WTC11 (cell line): Measurements from ENCODE around the gene EXOC4. TPM values are rescaled to one million over a fixed set of nuclear protein-coding genes. Genes with fewer than 3 reads are reported as not detected.

Experiments
- ATAC-seq: fragments of 200-7000 bp; cut with Tn5 transposase; 2 replicates; pipeline ENCODE4 v1.10.0; 2021; ENCODE audit warnings: mild to moderate bottlenecking, moderate library complexity
- CTCF ChIA-PET: fragments of 300-600 bp; sonication (Branson Sonifier 250); formaldehyde crosslinking; loops from one replicate; lab custom pipeline; 2021; ENCODE audit warnings: antibody characterized with exemption; lab: Charles Lee
- POLR2A ChIA-PET: fragments of 350-600 bp; sonication (Branson Sonifier 250); formaldehyde crosslinking; loops from one replicate; lab custom pipeline; 2021; ENCODE audit warnings: antibody characterized with exemption; lab: Charles Lee
- DNase-seq: peaks from one replicate; pipeline ENCODE4 v3.0.0; 2021; ENCODE audit warnings: low spot score
- H3K27ac Mint-ChIP-seq: 2 replicates; pipeline ENCODE4 v1.8.0; 2021; ENCODE audit warnings: mixed read lengths
- H3K27me3 Mint-ChIP-seq: 2 replicates; pipeline ENCODE4 v1.8.0; 2021; ENCODE audit warnings: low read depth, mild to moderate bottlenecking, moderate library complexity, mixed read lengths
- H3K36me3 Mint-ChIP-seq: 2 replicates; pipeline ENCODE4 v1.8.0; 2021; ENCODE audit warnings: mixed read lengths
- H3K4me1 Mint-ChIP-seq: 2 replicates; pipeline ENCODE4 v1.8.0; 2022; ENCODE audit warnings: mixed read lengths
- H3K4me3 Mint-ChIP-seq: 2 replicates; pipeline ENCODE4 v1.8.0; 2021; ENCODE audit warnings: mild to moderate bottlenecking, moderate library complexity, mixed read lengths
- H3K9me3 Mint-ChIP-seq: 2 replicates; pipeline ENCODE4 v1.8.0; 2021; ENCODE audit warnings: mixed read lengths
- ATF2 ChIP-seq: sonication (generic); formaldehyde crosslinking; IDR thresholded peaks from 2 replicates; pipeline ENCODE4 v1.8.1; 2022; ENCODE audit warnings: low read depth, missing genetic modification reagents, borderline replicate concordance
- ATF6 ChIP-seq: sonication (generic); formaldehyde crosslinking; IDR thresholded peaks from 2 replicates; pipeline ENCODE4 v1.8.1; 2023; ENCODE audit warnings: mild to moderate bottlenecking, missing genetic modification reagents
- ERG ChIP-seq: fragments of 250-450 bp; sonication (Bioruptor Pico); IDR thresholded peaks from 2 replicates; pipeline ENCODE4 v1.8.0; 2021; ENCODE audit warnings: mild to moderate bottlenecking
- ESRRA ChIP-seq: sonication (generic); formaldehyde crosslinking; IDR thresholded peaks from 2 replicates; pipeline ENCODE4 v1.8.1; 2022; ENCODE audit warnings: mild to moderate bottlenecking, missing genetic modification reagents, borderline replicate concordance
- ETV6 ChIP-seq: sonication (generic); formaldehyde crosslinking; IDR thresholded peaks from 2 replicates; pipeline ENCODE4 v1.8.1; 2022; ENCODE audit warnings: mild to moderate bottlenecking, missing genetic modification reagents
- FOXJ3 ChIP-seq: sonication (generic); formaldehyde crosslinking; IDR thresholded peaks from 2 replicates; pipeline ENCODE4 v1.9.0; 2021; ENCODE audit warnings: missing genetic modification reagents, mild to moderate bottlenecking, borderline replicate concordance
- GRHL2 ChIP-seq: fragments of 250-450 bp; sonication (Bioruptor Pico); IDR thresholded peaks from 2 replicates; pipeline ENCODE4 v1.8.0; 2022; ENCODE audit warnings: mild to moderate bottlenecking, moderate library complexity; ENCODE audit not compliant: insufficient replicate concordance, severe bottlenecking
- KAT7 ChIP-seq: sonication (generic); formaldehyde crosslinking; IDR thresholded peaks from 2 replicates; pipeline ENCODE4 v1.8.1; 2023; ENCODE audit warnings: missing genetic modification reagents, mild to moderate bottlenecking, borderline replicate concordance
- NFATC4 ChIP-seq: fragments of 250-450 bp; sonication (Bioruptor Pico); IDR thresholded peaks from 2 replicates; pipeline ENCODE4 v1.9.0; 2021; ENCODE audit warnings: mild to moderate bottlenecking
- SMAD3 ChIP-seq: sonication (generic); formaldehyde crosslinking; IDR thresholded peaks from 2 replicates; pipeline ENCODE4 v1.8.0; 2022; ENCODE audit warnings: missing genetic modification reagents, mild to moderate bottlenecking, borderline replicate concordance
- SMAD4 ChIP-seq: sonication (generic); formaldehyde crosslinking; IDR thresholded peaks from 2 replicates; pipeline ENCODE4 v1.8.0; 2022; ENCODE audit warnings: mild to moderate bottlenecking, missing genetic modification reagents
- SP1 ChIP-seq: sonication (generic); formaldehyde crosslinking; conservative IDR thresholded peaks from 2 replicates; pipeline ENCODE4 v1.8.1; 2022; ENCODE audit warnings: missing genetic modification reagents
- TEAD4 ChIP-seq: sonication (generic); formaldehyde crosslinking; IDR thresholded peaks from 2 replicates; pipeline ENCODE4 v1.8.0; 2022; ENCODE audit warnings: mild to moderate bottlenecking, missing genetic modification reagents
- USF1 ChIP-seq: sonication (generic); formaldehyde crosslinking; IDR thresholded peaks from 2 replicates; pipeline ENCODE4 v1.8.0; 2022; ENCODE audit warnings: mild to moderate bottlenecking, missing genetic modification reagents
- ZBTB43 ChIP-seq: sonication (generic); formaldehyde crosslinking; IDR thresholded peaks from 2 replicates; pipeline ENCODE4 v1.8.1; 2023; ENCODE audit warnings: mild to moderate bottlenecking, missing genetic modification reagents
- ZMAT4 ChIP-seq: fragments of 250-450 bp; sonication (Bioruptor Pico); IDR thresholded peaks from 2 replicates; pipeline ENCODE4 v1.9.0; 2021; ENCODE audit warnings: mild to moderate bottlenecking
- ZNF281 ChIP-seq: sonication (generic); formaldehyde crosslinking; IDR thresholded peaks from 2 replicates; pipeline ENCODE4 v1.8.0; 2023; ENCODE audit warnings: mild to moderate bottlenecking, missing genetic modification reagents
- ZNF671 ChIP-seq: fragments of 250-450 bp; sonication (Bioruptor Pico); IDR thresholded peaks from 2 replicates; pipeline ENCODE4 v1.8.0; 2021; ENCODE audit warnings: mild to moderate bottlenecking
- total RNA-seq: library from RNA; stranded (reverse); gene quantifications from 3 replicates; pipeline ENCODE4 v1.2.3, GENCODE V29; 2021

Gene EXOC4
- total RNA-seq, 1 experiment from 2014 or later = 62.0 TPM

- Mint-ChIP-seq H3K9me3 (no peaks in the 10 kb centered on the region), H3K4me3 (no peak overlapping the region), H3K36me3 (no peaks in the 10 kb centered on the region), H3K27me3 (no peaks in the 10 kb centered on the region), H3K4me1 (peaks cover 29% of the 10 kb centered on the region), H3K27ac (no peak overlapping the region)
- TF ChIP-seq ATF6 (CRISPR knock-in tag) (no peak), ZBTB43 (CRISPR knock-in tag) (no peak), ERG (CRISPR knock-in tag) (no peak), SMAD3 (no peak), ESRRA (CRISPR knock-in tag) (no peak), ETV6 (CRISPR knock-in tag) (no peak), GRHL2 (no peak), SMAD4 (CRISPR knock-in tag) (no peak), SP1 (CRISPR knock-in tag) (no peak), KAT7 (no peak)
- no peak for ATAC-seq
- ChIA-PET CTCF (interaction anchor here (2.2 kb wide), 1 partner anchor 47 kb away, joined by 6 read pairs; no protein-coding TSS in a partner anchor), POLR2A (no interaction called here)
- DNase-seq = no peak
Measured at GRCh38 chr7:133297093-133297492, 44.2 kb downstream of the EXOC4 start.

- CTCF ChIA-PET = interaction anchor here (2.2 kb wide), 1 partner anchor 46 kb away, joined by 6 read pairs; no protein-coding TSS in a partner anchor
- Mint-ChIP-seq H3K4me1 (peaks cover 24% of the 10 kb centered on the region), H3K36me3 (no peaks in the 10 kb centered on the region), H3K27me3 (no peaks in the 10 kb centered on the region), H3K9me3 (no peaks in the 10 kb centered on the region), H3K4me3 (no peak overlapping the region), H3K27ac (no peak overlapping the region)
- no peak for TF ChIP-seq ZNF281 (CRISPR knock-in tag)
- TF ChIP-seq NFATC4 (CRISPR knock-in tag) = no peak
- no peak for TF ChIP-seq TEAD4 (CRISPR knock-in tag)
- no peak for TF ChIP-seq USF1 (CRISPR knock-in tag)
- no peak for TF ChIP-seq ZMAT4 (CRISPR knock-in tag)
- TF ChIP-seq ATF2 = no peak
- no peak for TF ChIP-seq FOXJ3 (CRISPR knock-in tag)
- TF ChIP-seq ZNF671 (CRISPR knock-in tag) = no peak
- POLR2A ChIA-PET = no interaction called here
- ATAC-seq (no peak), DNase-seq (no peak)
Measured at GRCh38 chr7:133298080-133298479, 45.2 kb downstream of the EXOC4 start.
